ACC112 (cell line): ENCODE results near the gene JARID2.

Experiments used
- H2AFZ ChIP-seq: fragments of 200-600 bp; sonication (generic); one replicate; pipeline ENCODE4 v1.6.0; 2017; ENCODE audit warnings: antibody characterized with exemption, low read length; ENCODE audit not compliant: unreplicated experiment
- H3K27ac ChIP-seq: fragments of 200-600 bp; sonication (generic); 2 replicates; pipeline ENCODE4 v1.5.1; 2014; ENCODE audit warnings: low read depth, mild to moderate bottlenecking, antibody characterized with exemption, low read length, moderate library complexity
- H3K27me3 ChIP-seq: fragments of 200-600 bp; sonication (generic); 2 replicates; pipeline ENCODE4 v1.6.1; 2014; ENCODE audit warnings: mild to moderate bottlenecking, antibody characterized with exemption, low read length, moderate library complexity, mixed read lengths; ENCODE audit not compliant: insufficient read depth
- H3K36me3 ChIP-seq: fragments of 200-600 bp; sonication (generic); 2 replicates; pipeline ENCODE4 v1.6.1; 2016; ENCODE audit warnings: mild to moderate bottlenecking, antibody characterized with exemption, low read length, moderate library complexity, mixed read lengths; ENCODE audit not compliant: insufficient read depth
- H3K4me1 ChIP-seq: fragments of 200-600 bp; sonication (generic); one replicate; pipeline ENCODE4 v1.6.1; 2016; ENCODE audit warnings: low read length, mixed read lengths; ENCODE audit not compliant: insufficient read depth, unreplicated experiment, control insufficient read depth
- H3K4me3 ChIP-seq: fragments of 200-600 bp; sonication (generic); 2 replicates; pipeline ENCODE4 v1.5.1; 2014; ENCODE audit warnings: mild to moderate bottlenecking, low read depth, low read length
- H3K79me2 ChIP-seq: fragments of 200-600 bp; sonication (generic); one replicate; pipeline ENCODE4 v1.6.0; 2016; ENCODE audit warnings: low read length; ENCODE audit not compliant: control insufficient read depth, unreplicated experiment, insufficient read depth

Gene JARID2

DNA sequence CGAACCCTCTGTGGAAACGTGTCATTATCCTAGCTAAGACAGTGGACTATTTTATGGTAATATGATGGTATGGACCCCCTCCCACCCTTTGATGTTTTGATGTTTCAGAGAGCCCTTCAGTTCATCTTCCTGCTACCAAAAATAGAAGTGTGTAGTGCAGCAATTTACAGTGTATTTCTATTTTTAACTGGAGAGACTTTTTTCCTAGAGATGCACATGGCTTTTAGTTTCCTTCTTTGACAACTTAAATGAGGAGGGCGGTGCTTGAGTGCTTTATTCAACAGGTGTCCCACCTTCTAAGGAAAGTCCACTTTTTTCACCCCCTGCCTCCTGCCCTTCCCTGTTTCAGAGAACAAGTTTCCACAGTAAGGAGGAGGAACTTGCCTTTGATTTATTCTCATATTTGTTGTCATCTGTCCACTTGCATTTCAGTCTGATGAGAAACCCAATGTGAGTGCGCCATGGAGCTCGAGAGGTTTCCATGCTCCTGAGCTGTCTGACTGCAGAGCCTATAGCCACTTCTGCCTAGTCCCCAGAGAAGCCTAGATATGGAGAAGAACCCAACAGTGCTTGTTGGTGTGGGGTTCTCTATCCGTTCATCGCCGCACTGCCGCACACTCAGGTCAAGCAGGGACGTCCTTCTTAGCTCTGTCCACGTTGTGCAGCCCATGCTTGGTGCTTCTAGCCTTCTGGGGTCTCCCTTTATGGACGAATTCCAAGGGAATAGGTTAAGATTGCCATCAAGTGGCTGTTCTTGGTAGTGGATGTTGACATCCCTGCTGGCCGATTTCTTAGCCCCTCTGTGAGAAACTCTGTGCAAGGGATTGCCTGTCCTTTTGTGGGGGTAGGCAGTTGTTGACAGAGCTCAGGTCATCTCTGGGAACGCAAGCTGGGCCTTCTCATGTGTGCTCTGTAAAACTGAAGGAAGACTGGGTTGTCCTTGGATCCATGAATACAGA, 144.2 kb downstream of the JARID2 start:
- H2AFZ ChIP-seq = no peak overlapping the region
- H3K27me3 ChIP-seq = no peaks in the 10 kb centered on the region
- no peak overlapping the region for H3K4me3 ChIP-seq
- H3K79me2 ChIP-seq = peaks cover 57% of the 10 kb centered on the region
- peaks cover 10% of the 10 kb centered on the region for H3K4me1 ChIP-seq
- peak overlapping the region; percentile 30; the same call in 1 of the 2 replicates for H3K27ac ChIP-seq
- H3K36me3 ChIP-seq = 0 out of 2 replicates have a peak, but pooled peaks cover 3% of the 10 kb centered on the region

DNA sequence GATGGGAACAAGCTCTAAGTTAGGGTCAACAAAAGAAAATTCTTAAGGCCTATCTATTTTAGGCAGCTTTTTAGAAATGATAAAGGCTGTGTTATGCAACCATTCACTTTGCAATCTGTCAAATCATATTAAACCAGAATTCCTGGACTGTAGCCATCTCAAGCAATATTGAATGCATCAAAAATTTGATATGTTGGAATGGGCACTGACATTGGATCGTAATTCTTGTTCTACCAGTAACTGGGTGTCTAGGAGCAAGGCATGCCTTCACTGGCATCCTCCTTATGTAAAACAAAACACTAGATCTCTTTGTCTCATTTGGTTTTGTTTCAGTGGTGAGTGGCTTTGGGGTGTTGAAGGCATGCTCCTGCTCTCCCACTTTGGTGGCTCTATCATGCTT, 145.6 kb downstream of the JARID2 start:
- Histone ChIP-seq H3K36me3 (0 out of 2 replicates have a peak, but pooled peaks cover 3% of the 10 kb centered on the region), H3K27ac (no peak overlapping the region), H3K4me3 (no peak overlapping the region), H3K4me1 (peaks cover 10% of the 10 kb centered on the region), H2AFZ (no peak overlapping the region), H3K79me2 (peaks cover 51% of the 10 kb centered on the region), H3K27me3 (no peaks in the 10 kb centered on the region)

GRCh38 chr6:15392182-15392581, 146.3 kb downstream of the JARID2 start:
- no peak overlapping the region for H2AFZ ChIP-seq
- H3K27me3 ChIP-seq = no peaks in the 10 kb centered on the region
- no peak overlapping the region for H3K27ac ChIP-seq
- peaks cover 47% of the 10 kb centered on the region for H3K79me2 ChIP-seq
- H3K4me1 ChIP-seq = peaks cover 10% of the 10 kb centered on the region
- H3K4me3 ChIP-seq = no peak overlapping the region
- H3K36me3 ChIP-seq = 0 out of 2 replicates have a peak, but pooled peaks cover 3% of the 10 kb centered on the region

- H3K4me1 ChIP-seq = peaks cover 10% of the 10 kb centered on the region
- H3K27ac ChIP-seq = no peak overlapping the region
- 0 out of 2 replicates have a peak, but pooled peaks cover 3% of the 10 kb centered on the region for H3K36me3 ChIP-seq
- no peaks in the 10 kb centered on the region for H3K27me3 ChIP-seq
- H2AFZ ChIP-seq = no peak overlapping the region
- no peak overlapping the region for H3K4me3 ChIP-seq
- H3K79me2 ChIP-seq = peaks cover 40% of the 10 kb centered on the region
Measured at GRCh38 chr6:15393605-15394004, 147.7 kb downstream of the JARID2 start.

GRCh38 chr6:15395087-15395486, 149.2 kb downstream of the JARID2 start:
- Histone ChIP-seq H2AFZ (no peak overlapping the region), H3K36me3 (0 out of 2 replicates have a peak, but pooled peaks cover 3% of the 10 kb centered on the region), H3K27ac (no peak overlapping the region), H3K79me2 (peaks cover 41% of the 10 kb centered on the region), H3K4me3 (no peak overlapping the region), H3K27me3 (no peaks in the 10 kb centered on the region), H3K4me1 (peaks cover 7% of the 10 kb centered on the region)

DNA sequence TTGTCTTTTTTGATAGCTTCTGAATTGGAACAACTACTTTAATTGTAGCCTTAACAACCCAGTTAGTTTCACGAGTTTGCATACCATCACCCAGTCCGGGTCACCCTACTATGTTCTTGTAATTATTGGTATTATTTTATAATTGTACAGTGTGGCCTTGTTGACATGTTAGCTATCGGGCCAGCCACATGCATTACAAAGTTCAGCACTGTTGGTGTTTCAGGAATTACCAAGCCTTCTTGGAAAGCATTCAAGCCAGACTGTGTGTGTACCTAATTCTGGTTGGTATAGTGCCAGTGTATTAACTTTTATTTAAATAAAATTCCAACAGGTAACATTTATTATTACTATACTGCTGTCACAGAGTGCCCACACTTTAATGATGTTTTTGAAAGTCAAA, 150.9 kb downstream of the JARID2 start:
- Histone ChIP-seq H3K79me2 (peaks cover 39% of the 10 kb centered on the region), H2AFZ (no peak overlapping the region), H3K27me3 (no peaks in the 10 kb centered on the region), H3K27ac (no peak overlapping the region), H3K4me1 (peaks cover 13% of the 10 kb centered on the region), H3K4me3 (no peak overlapping the region), H3K36me3 (0 out of 2 replicates have a peak, but pooled peaks cover 3% of the 10 kb centered on the region)

DNA sequence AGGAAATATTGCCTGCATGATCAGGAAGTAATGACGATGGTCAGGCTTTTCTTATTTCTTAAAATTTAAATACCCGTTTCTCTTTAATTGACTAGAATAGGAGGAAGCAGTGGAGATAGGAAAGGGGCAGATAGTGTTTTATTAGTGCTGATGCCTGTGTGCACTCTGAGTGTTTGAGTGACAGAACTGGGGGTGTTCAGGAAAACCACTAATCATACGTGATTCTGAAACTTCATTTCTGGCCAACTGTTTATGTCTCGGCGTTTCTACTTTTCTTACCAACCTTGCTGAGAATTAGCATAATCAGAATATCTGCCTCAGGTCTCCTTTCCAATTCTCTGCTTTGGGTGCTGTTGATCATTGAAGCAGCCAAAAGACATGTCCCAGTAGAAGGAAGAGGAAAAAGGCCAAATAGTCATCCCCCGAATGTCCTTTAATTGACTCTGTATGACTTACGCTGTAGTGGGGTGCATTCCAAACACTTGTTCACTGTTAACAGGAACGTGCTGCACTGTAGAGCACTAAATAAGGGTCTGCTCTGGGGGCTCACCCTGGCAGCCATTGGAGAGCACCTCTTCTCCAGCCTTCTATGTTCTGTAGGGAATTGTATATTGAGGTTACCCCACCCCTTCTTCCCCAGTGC, 152.9 kb downstream of the JARID2 start:
- Histone ChIP-seq H3K36me3 (0 out of 2 replicates have a peak, but pooled peaks cover 3% of the 10 kb centered on the region), H3K27ac (no peak overlapping the region), H3K79me2 (peaks cover 45% of the 10 kb centered on the region), H3K4me1 (peaks cover 13% of the 10 kb centered on the region), H2AFZ (no peak overlapping the region), H3K4me3 (no peak overlapping the region), H3K27me3 (no peaks in the 10 kb centered on the region)

DNA sequence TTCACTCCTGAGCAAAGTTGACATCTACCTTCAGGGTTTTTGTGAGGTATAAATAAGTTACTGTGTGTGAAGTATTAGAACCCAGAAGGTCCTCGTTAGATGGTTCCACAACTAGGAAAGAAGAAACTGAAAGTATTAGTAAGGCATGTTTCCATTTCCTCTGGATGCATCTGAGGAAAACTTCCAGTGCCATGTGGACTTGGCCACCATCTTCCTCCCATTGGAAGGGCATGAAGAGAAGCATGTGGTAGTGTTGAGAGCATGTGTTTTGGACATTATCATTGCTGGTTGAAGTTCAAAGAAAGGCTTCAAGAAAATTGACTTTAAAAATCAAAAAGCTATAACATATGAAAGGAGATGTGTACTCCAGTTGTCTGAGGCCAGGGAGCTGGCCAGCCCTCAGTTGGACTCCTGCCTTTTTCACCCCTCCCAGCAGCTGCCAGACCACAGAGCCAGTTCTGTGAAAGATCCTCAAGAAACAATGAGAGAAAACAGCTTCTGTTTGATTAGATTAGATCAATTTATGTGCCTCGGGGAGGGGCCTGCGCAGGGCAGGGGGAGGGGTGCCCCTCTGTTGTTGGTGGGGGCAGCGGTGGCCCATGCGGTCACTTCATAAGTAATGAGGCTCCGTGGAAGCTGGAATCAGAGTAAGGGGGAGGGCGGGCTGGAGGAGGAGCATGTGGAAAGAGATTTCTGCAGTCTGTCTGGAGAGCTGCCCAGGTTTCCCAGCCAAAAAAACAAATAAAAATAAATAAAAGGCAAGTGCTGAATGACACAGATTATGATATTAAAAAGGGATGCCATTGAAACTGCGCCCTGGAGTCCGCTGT, 154.0 kb downstream of the JARID2 start:
- H3K27ac ChIP-seq = 0 out of 2 replicates have a peak overlapping the region, but pooled peaks have one; percentile 0
- H3K4me1 ChIP-seq = peaks cover 13% of the 10 kb centered on the region
- H3K4me3 ChIP-seq = peak overlapping the region; percentile 59
- H3K36me3 ChIP-seq = no peaks in the 10 kb centered on the region
- H3K79me2 ChIP-seq = peaks cover 51% of the 10 kb centered on the region
- no peaks in the 10 kb centered on the region for H3K27me3 ChIP-seq
- peak overlapping the region; percentile 8 for H2AFZ ChIP-seq

DNA sequence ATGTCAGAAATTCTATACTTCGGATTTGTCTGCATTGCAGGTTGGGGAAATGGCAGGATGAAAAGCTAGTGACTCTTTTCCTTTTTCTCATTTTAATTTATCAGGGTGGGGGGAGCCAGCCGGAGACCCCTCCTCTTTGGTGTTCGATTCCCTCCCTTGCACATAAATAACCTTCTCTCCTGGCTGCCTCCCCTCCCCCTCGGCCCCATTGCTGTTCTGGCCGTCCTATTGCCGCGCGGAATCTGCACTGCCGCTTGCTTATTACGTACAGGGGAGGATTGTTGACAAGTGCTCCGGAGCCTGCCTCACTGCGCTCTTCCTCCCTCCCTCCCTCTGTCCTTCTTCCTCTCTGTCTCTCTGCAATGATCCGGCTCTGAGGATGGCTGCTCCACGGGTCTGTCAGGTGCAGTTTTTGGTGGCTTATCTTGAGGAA, 154.7 kb downstream of the JARID2 start:
- Histone ChIP-seq H3K27ac (no peak overlapping the region), H3K79me2 (peaks cover 55% of the 10 kb centered on the region)

DNA sequence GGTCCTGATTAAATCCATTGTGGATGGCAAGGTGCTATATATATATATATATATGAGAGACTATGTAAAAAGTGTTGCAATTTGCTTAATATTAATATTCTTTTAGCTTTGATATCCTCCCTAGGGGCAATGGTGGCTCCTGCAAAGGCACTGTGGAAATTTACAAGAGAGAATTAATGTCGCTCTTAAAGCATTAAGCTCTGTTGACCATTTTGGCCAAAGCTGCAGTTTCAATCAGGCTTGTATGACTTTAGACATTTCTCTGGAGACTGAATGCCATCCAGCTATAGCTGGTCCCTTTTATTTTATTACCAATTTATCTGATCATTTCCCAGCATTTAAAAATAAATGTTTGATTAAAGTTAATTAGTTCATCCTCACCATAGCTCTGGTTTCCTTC, 155.3 kb downstream of the JARID2 start:
- Histone ChIP-seq H3K4me3 (no peak overlapping the region), H3K79me2 (peaks cover 57% of the 10 kb centered on the region), H3K36me3 (no peaks in the 10 kb centered on the region), H2AFZ (no peak overlapping the region), H3K4me1 (peaks cover 13% of the 10 kb centered on the region), H3K27me3 (no peaks in the 10 kb centered on the region), H3K27ac (no peak overlapping the region)

More for the DNA sequence above, 154.7 kb downstream of the JARID2 start:
- no peaks in the 10 kb centered on the region for H3K27me3 ChIP-seq
- no peaks in the 10 kb centered on the region for H3K36me3 ChIP-seq
- no peak overlapping the region for H2AFZ ChIP-seq
- no peak overlapping the region for H3K4me3 ChIP-seq
- H3K4me1 ChIP-seq = peaks cover 13% of the 10 kb centered on the region
